Panc1 (cell line): Measurements from ENCODE around the gene RASGEF1B. TPM values are rescaled to one million over a fixed set of nuclear protein-coding genes. Genes with fewer than 3 reads are reported as not detected.

Experiments
- ATAC-seq: fragments of 200-7000 bp; cut with Tn5 transposase; 2 replicates; pipeline ENCODE4 v1.9.1; 2020; ENCODE audit warnings: mild to moderate bottlenecking, moderate library complexity
- BruUV-seq: library from RNA; stranded (reverse); fragments of 400-500 nt; replicated peaks from 2 replicates; lab custom pipeline; 2021; lab: Mats Ljungman, UMichigan
- CTCF ChIA-PET: fragments of 300-600 bp; sonication (Branson Sonifier 250); formaldehyde crosslinking; loops from one replicate; lab custom pipeline; 2022; ENCODE audit warnings: antibody characterized with exemption; lab: Charles Lee
- POLR2A ChIA-PET: fragments of 300-600 bp; sonication (Branson Sonifier 250); formaldehyde crosslinking; loops from one replicate; lab custom pipeline; 2022; ENCODE audit warnings: antibody characterized with exemption; lab: Charles Lee
- DNase-seq: peaks from one replicate; pipeline ENCODE4 v3.0.0-alpha.2; 2010; ENCODE audit warnings: low read depth, low spot score
- H3K27ac ChIP-seq: 2 replicates; pipeline ENCODE4 v1.5.1; 2011; ENCODE audit warnings: mild to moderate bottlenecking, low read length, inconsistent platforms
- H3K27me3 ChIP-seq: fragments of 200-500 bp; sonication (Bioruptor generic); 2 replicates; pipeline ENCODE4 v1.6.0; 2014; ENCODE audit warnings: low read length, inconsistent platforms; ENCODE audit not compliant: control insufficient read depth, insufficient read depth
- H3K36me3 ChIP-seq: fragments of 200-500 bp; sonication (Bioruptor generic); 2 replicates; pipeline ENCODE4 v1.5.1; 2014; ENCODE audit warnings: inconsistent platforms, mild to moderate bottlenecking, low read length, moderate library complexity; ENCODE audit not compliant: control insufficient read depth, insufficient read depth
- H3K4me1 ChIP-seq: 2 replicates; pipeline ENCODE4 v1.5.1; 2011; ENCODE audit warnings: inconsistent platforms, mild to moderate bottlenecking, low read length, moderate library complexity; ENCODE audit not compliant: control insufficient read depth, insufficient read depth
- H3K4me3 ChIP-seq, 2 experiments: 2 replicates each; pipeline ENCODE4 v1.5.1; 2011 to 2012; ENCODE audit warnings: low read depth in 2 of 2, low read length in 2 of 2, mild to moderate bottlenecking in 2 of 2, inconsistent platforms in 1 of 2, moderate library complexity in 1 of 2
- H3K9me3 ChIP-seq: fragments of 200-500 bp; sonication (Bioruptor generic); 2 replicates; pipeline ENCODE4 v1.5.1; 2014; ENCODE audit warnings: low read depth, mild to moderate bottlenecking, inconsistent platforms, low read length, moderate library complexity; ENCODE audit not compliant: control insufficient read depth, insufficient read depth
- POLR2AphosphoS5 ChIP-seq: IDR thresholded peaks from 2 replicates; pipeline ENCODE4 v1.6.1; 2012; ENCODE audit warnings: mild to moderate bottlenecking, low read depth, low read length, moderate library complexity
- REST ChIP-seq, 2 experiments: IDR thresholded peaks; 2 replicates each; pipeline ENCODE4 v1.6.1; 2011 to 2012; ENCODE audit warnings: low read depth in 2 of 2, control low read depth in 1 of 2, low read length in 1 of 2, mild to moderate bottlenecking in 1 of 2, moderate library complexity in 1 of 2; ENCODE audit not compliant: insufficient read depth in 1 of 2
- SIN3A ChIP-seq: IDR thresholded peaks from 2 replicates; pipeline ENCODE4 v1.6.1; 2012; ENCODE audit warnings: low read depth, mild to moderate bottlenecking, low read length, moderate library complexity, borderline replicate concordance; ENCODE audit not compliant: insufficient read depth
- TCF7L2 ChIP-seq: IDR thresholded peaks from 2 replicates; pipeline ENCODE4 v1.6.1; 2011; ENCODE audit warnings: mild to moderate bottlenecking, low read depth, low read length, inconsistent platforms
- in situ Hi-C: cut with HindIII; loops from 2 replicates; pipeline ENCODE4 v1.10.0; 2016; ENCODE audit warnings: low sequenced_read_pairs, low pct_unique_long_range_greater_than_20kb
- intact Hi-C: fragments of 100-400 bp; cut with micrococcal nuclease; formaldehyde crosslinking; loops from one replicate; pipeline ENCODE4 v1.10.0; 2022; ENCODE audit not compliant: unreplicated experiment
- total RNA-seq: library from RNA; stranded (reverse); gene quantifications from one replicate; pipeline ENCODE4 v1.2.1, GENCODE V29; 2021; ENCODE audit not compliant: unreplicated experiment
- TF ChIP-seq, protein P1 (sequence below): fragments of 450-650 bp; IDR thresholded peaks from 2 replicates; pipeline ENCODE4 v1.5.1; 2017; ENCODE audit warnings: mild to moderate bottlenecking

The RASGEF1B gene
- total RNA-seq, 1 experiment from 2014 or later, result not detected

- in situ Hi-C loops (no loop called here), intact Hi-C loops (no loop called here)
- TF ChIP-seq, protein P1, sequence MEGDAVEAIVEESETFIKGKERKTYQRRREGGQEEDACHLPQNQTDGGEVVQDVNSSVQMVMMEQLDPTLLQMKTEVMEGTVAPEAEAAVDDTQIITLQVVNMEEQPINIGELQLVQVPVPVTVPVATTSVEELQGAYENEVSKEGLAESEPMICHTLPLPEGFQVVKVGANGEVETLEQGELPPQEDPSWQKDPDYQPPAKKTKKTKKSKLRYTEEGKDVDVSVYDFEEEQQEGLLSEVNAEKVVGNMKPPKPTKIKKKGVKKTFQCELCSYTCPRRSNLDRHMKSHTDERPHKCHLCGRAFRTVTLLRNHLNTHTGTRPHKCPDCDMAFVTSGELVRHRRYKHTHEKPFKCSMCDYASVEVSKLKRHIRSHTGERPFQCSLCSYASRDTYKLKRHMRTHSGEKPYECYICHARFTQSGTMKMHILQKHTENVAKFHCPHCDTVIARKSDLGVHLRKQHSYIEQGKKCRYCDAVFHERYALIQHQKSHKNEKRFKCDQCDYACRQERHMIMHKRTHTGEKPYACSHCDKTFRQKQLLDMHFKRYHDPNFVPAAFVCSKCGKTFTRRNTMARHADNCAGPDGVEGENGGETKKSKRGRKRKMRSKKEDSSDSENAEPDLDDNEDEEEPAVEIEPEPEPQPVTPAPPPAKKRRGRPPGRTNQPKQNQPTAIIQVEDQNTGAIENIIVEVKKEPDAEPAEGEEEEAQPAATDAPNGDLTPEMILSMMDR, result no peak
- TF ChIP-seq SIN3A (no peak), REST (IDR thresholded peaks at IDR 0.05; ENCODE audit: insufficient read depth in 1 of 2, low read depth in 2 of 2, low read length in 1 of 2) (no peak), TCF7L2 (no peak), POLR2AphosphoS5 (no peak)
- Histone ChIP-seq H3K36me3 (no peaks in the 10 kb centered on the region), H3K4me1 (no peaks in the 10 kb centered on the region), H3K9me3 (no peaks in the 10 kb centered on the region), H3K27me3 (no peaks in the 10 kb centered on the region), H3K4me3 (no peak overlapping the region), H3K27ac (no peak overlapping the region)
- BruUV-seq, result no TSS peak
- DNase-seq (no peak), ATAC-seq (no peak)
- ChIA-PET CTCF (no interaction called here), POLR2A (no interaction called here)
Measured at GRCh38 chr4:81432825-81433224, 38.9 kb downstream of the RASGEF1B start.

DNA sequence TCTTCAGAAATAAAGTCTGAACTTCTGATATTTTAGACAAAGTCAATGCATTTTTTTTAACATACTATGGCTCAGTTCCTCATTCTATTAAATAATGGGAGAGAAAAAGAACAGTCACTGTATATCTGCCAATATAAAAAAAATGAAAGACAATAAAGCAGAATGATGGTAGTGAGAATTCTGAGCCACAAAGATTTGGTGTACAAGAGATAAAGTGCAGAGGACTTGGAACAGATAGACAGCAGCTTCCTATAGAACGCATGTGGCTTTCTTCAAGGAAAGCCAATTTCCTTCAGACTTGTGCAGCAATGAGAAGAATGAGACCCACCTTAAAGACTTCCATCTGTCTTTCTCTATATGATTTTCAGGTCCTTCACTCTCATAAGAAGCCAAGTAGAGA, 39.7 kb downstream of the RASGEF1B start:
- Histone ChIP-seq H3K9me3 (no peaks in the 10 kb centered on the region), H3K36me3 (no peaks in the 10 kb centered on the region), H3K4me3 (no peak overlapping the region), H3K27ac (no peak overlapping the region), H3K4me1 (no peaks in the 10 kb centered on the region), H3K27me3 (no peaks in the 10 kb centered on the region)
- in situ Hi-C loops (no loop called here), intact Hi-C loops (no loop called here)
- TF ChIP-seq, protein P1, result no peak
- TF ChIP-seq SIN3A (no peak), TCF7L2 (no peak), POLR2AphosphoS5 (no peak), REST (IDR thresholded peaks at IDR 0.05; ENCODE audit: insufficient read depth in 1 of 2, low read depth in 2 of 2, low read length in 1 of 2) (no peak)
- POLR2A ChIA-PET, result no interaction called here
- CTCF ChIA-PET, result no interaction called here
- ATAC-seq, result no peak
- no peak for DNase-seq
- no TSS peak for BruUV-seq
